NT2/D1 (cell line): ENCODE results near the gene C10orf90.

ENCODE experiments used
- SUZ12 ChIP-seq: IDR thresholded peaks from 2 replicates; pipeline ENCODE4 v1.6.1; 2011; ENCODE audit not compliant: insufficient read length, insufficient read depth; ENCODE audit errors: extremely low read depth
- YY1 ChIP-seq: IDR thresholded peaks from 2 replicates; pipeline ENCODE4 v1.6.1; 2011; ENCODE audit not compliant: insufficient read length, insufficient read depth
- ZNF274 ChIP-seq: IDR thresholded peaks from 2 replicates; pipeline ENCODE4 v1.6.1; 2011; ENCODE audit warnings: mild to moderate bottlenecking, low read depth, low read length

DNA sequence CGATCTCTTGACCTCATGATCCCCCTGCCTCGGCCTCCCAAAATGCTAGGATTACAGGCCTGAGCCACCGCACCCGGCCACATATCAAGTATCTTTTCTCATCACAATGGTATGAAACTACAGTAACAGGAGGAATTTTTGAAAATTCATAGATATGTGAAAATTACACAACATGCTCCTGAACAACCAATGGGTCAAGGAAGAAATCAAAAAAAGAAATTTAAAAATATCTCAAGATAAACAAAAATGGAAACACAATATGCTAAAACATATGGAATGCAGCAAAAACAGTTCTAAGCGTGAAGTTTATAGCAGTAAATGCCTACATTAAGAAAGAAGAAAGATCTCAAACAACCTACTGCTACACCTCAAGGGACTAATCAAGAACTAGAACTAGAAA, 222.4 kb downstream of the C10orf90 start:
- TF ChIP-seq ZNF274 (no peak), YY1 (no peak), SUZ12 (no peak)
